ENCODE data around the gene HGFAC. TPM values are rescaled to one million over a fixed set of nuclear protein-coding genes. Genes with fewer than 3 reads are reported as not detected.

Gene HGFAC
- total RNA-seq, 1 experiment from 2014 or later: 0.20 TPM

GRCh38 chr4:3489451-3489962 lies 47.7 kb downstream of the HGFAC start (continued):
- no peak for TF ChIP-seq TCF7 (CRISPR knock-in tag; IDR thresholded peaks at IDR 0.05; ENCODE audit: low read depth)
- TF ChIP-seq TEAD1 (CRISPR knock-in tag; IDR thresholded peaks at IDR 0.05): no peak
- TF ChIP-seq, protein P1, sequence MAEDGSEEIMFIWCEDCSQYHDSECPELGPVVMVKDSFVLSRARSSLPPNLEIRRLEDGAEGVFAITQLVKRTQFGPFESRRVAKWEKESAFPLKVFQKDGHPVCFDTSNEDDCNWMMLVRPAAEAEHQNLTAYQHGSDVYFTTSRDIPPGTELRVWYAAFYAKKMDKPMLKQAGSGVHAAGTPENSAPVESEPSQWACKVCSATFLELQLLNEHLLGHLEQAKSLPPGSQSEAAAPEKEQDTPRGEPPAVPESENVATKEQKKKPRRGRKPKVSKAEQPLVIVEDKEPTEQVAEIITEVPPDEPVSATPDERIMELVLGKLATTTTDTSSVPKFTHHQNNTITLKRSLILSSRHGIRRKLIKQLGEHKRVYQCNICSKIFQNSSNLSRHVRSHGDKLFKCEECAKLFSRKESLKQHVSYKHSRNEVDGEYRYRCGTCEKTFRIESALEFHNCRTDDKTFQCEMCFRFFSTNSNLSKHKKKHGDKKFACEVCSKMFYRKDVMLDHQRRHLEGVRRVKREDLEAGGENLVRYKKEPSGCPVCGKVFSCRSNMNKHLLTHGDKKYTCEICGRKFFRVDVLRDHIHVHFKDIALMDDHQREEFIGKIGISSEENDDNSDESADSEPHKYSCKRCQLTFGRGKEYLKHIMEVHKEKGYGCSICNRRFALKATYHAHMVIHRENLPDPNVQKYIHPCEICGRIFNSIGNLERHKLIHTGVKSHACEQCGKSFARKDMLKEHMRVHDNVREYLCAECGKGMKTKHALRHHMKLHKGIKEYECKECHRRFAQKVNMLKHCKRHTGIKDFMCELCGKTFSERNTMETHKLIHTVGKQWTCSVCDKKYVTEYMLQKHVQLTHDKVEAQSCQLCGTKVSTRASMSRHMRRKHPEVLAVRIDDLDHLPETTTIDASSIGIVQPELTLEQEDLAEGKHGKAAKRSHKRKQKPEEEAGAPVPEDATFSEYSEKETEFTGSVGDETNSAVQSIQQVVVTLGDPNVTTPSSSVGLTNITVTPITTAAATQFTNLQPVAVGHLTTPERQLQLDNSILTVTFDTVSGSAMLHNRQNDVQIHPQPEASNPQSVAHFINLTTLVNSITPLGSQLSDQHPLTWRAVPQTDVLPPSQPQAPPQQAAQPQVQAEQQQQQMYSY (CRISPR knock-in tag; IDR thresholded peaks at IDR 0.05): no peak

DNA sequence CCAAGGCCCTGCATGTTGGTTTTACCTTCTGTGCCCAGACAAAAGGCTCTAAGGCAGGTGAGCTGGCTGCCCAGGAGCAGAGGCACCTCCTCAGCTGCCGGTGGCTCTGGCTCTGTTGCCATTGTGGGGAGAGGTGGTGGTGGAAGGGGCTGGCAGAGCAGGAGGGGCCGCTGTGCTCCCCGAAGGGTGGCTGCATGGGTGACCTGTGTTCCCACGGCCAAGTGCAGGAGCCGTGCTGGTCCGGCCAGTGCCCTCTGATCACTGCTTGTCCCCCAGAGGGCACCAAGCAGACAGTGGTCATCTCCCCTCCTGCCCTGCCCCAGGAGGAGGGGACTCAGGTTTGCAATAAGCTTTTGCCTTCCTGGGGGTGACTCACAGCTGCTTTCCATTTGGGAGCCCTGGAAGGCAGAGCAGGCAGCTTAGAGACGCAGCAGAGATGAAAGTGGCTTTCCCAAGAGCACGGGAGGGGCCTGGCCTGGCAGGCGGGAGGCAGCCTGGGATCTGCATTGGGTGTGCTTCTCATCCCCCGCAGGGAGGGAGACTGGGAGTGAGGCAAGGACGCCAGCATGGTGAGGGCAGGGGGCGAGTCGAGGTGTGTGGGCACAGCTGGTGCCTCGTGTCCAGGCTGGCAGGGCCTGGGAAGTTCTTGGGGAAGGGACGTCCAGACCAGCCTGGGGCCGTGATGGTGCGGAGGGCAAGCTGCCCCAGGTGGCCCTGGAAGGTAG lies 50.1 kb downstream of the HGFAC start:
- Mint-ChIP-seq H3K4me1 (peaks cover under 1% of the 10 kb centered on the region; the same call in 1 of the 2 replicates), H3K4me3 (no peak overlapping the region), H3K27me3 (ENCODE audit: low read depth) (peaks cover 98% of the 10 kb centered on the region), H3K27ac (no peak overlapping the region), H3K9me3 (no peaks in the 10 kb centered on the region), H3K36me3 (no peaks in the 10 kb centered on the region)
- ATAC-seq (no peak), DNase-seq (ENCODE audit: low spot score) (no peak)
- POLR2A ChIA-PET: interaction anchor here (0.9 kb wide), 1 partner anchor 200 kb away, joined by 4 read pairs; no protein-coding TSS in a partner anchor
- CTCF ChIA-PET: interaction anchor here (2.4 to 5.7 kb wide), 2 partner anchors 11 to 389 kb away, joined by 8 to 61 read pairs; no protein-coding TSS in a partner anchor
- TF ChIP-seq, protein P2, sequence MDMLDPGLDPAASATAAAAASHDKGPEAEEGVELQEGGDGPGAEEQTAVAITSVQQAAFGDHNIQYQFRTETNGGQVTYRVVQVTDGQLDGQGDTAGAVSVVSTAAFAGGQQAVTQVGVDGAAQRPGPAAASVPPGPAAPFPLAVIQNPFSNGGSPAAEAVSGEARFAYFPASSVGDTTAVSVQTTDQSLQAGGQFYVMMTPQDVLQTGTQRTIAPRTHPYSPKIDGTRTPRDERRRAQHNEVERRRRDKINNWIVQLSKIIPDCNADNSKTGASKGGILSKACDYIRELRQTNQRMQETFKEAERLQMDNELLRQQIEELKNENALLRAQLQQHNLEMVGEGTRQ (CRISPR knock-in tag; IDR thresholded peaks at IDR 0.05): no peak
- TF ChIP-seq ZNF512 (CRISPR knock-in tag; IDR thresholded peaks at IDR 0.05; ENCODE audit: borderline replicate concordance): no peak
- TF ChIP-seq ZNF138 (CRISPR knock-in tag; conservative IDR thresholded peaks at IDR 0.05): no peak
- no peak for TF ChIP-seq TEAD1 (CRISPR knock-in tag; IDR thresholded peaks at IDR 0.05)
- TF ChIP-seq E2F1 (CRISPR knock-in tag; IDR thresholded peaks at IDR 0.05): no peak
- no peak for TF ChIP-seq NFATC4 (CRISPR knock-in tag; IDR thresholded peaks at IDR 0.05)
- TF ChIP-seq GABPB1 (CRISPR knock-in tag; IDR thresholded peaks at IDR 0.05): no peak
- TF ChIP-seq PREB (CRISPR knock-in tag; IDR thresholded peaks at IDR 0.05; ENCODE audit: borderline replicate concordance): no peak
- TF ChIP-seq, protein P1 (CRISPR knock-in tag; IDR thresholded peaks at IDR 0.05): no peak
- TF ChIP-seq OVOL2 (CRISPR knock-in tag; IDR thresholded peaks at IDR 0.05; ENCODE audit: borderline replicate concordance): no peak
- no peak for TF ChIP-seq ZNF423 (CRISPR knock-in tag; IDR thresholded peaks at IDR 0.05)
- TF ChIP-seq, protein P3, sequence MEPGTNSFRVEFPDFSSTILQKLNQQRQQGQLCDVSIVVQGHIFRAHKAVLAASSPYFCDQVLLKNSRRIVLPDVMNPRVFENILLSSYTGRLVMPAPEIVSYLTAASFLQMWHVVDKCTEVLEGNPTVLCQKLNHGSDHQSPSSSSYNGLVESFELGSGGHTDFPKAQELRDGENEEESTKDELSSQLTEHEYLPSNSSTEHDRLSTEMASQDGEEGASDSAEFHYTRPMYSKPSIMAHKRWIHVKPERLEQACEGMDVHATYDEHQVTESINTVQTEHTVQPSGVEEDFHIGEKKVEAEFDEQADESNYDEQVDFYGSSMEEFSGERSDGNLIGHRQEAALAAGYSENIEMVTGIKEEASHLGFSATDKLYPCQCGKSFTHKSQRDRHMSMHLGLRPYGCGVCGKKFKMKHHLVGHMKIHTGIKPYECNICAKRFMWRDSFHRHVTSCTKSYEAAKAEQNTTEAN (CRISPR knock-in tag; IDR thresholded peaks at IDR 0.05): no peak
- TF ChIP-seq ETV6 (CRISPR knock-in tag; IDR thresholded peaks at IDR 0.05): no peak
- no peak for TF ChIP-seq MYBL2 (CRISPR knock-in tag; IDR thresholded peaks at IDR 0.05)
- no peak for TF ChIP-seq AFF4 (CRISPR knock-in tag; IDR thresholded peaks at IDR 0.05; ENCODE audit: borderline replicate concordance)

Measured in WTC11 (cell line).